GM12878 (cell line): Measurements from ENCODE around the gene STX12. TPM values are rescaled to one million over a fixed set of nuclear protein-coding genes. Genes with fewer than 3 reads are reported as not detected.

Source experiments
- BMI1 ChIP-seq: fragments of 450-650 bp; IDR thresholded peaks from 2 replicates; pipeline ENCODE4 v1.6.1; 2016; ENCODE audit warnings: mild to moderate bottlenecking, moderate library complexity, borderline replicate concordance
- CBFB ChIP-seq: IDR thresholded peaks from 2 replicates; pipeline ENCODE4 v1.6.1; 2016; ENCODE audit warnings: antibody characterized with exemption, low read depth
- EED ChIP-seq: sonication (generic); IDR thresholded peaks from 2 replicates; pipeline ENCODE4 v1.6.1; 2016; ENCODE audit warnings: antibody characterized with exemption, low read depth
- EGR1 ChIP-seq, 2 experiments: IDR thresholded peaks; 1 replicate in 1 of 2; 2 replicates in 1 of 2; pipeline ENCODE4 v1.6.1; 2011 to 2012; ENCODE audit warnings: low read depth in 2 of 2, low read length in 2 of 2, borderline replicate concordance in 1 of 2, mild to moderate bottlenecking in 1 of 2, moderate library complexity in 1 of 2
- EP300 ChIP-seq, 2 experiments: fragments of 150-350 bp in 1 of 2; IDR thresholded peaks; 2 replicates each; pipeline ENCODE4 v1.6.1; 2011 to 2012; ENCODE audit warnings: low read depth in 2 of 2, low read length in 2 of 2, borderline replicate concordance in 1 of 2, improper control_type of control experiment in 1 of 2, inconsistent platforms in 1 of 2; ENCODE audit not compliant: control insufficient read depth in 1 of 2
- FOXM1 ChIP-seq: IDR thresholded peaks from 2 replicates; pipeline ENCODE4 v1.6.1; 2012; ENCODE audit warnings: low read depth, mild to moderate bottlenecking, inconsistent platforms, low read length, moderate library complexity
- GABPA ChIP-seq: IDR thresholded peaks from 2 replicates; pipeline ENCODE4 v1.6.1; 2014; ENCODE audit warnings: antibody characterized with exemption, low read depth, mild to moderate bottlenecking, inconsistent platforms
- IKZF2 ChIP-seq, 2 experiments: fragments of 450-650 bp; IDR thresholded peaks; 2 replicates each; pipeline ENCODE4 v1.6.1; 2017; ENCODE audit warnings: mild to moderate bottlenecking in 2 of 2, moderate library complexity in 2 of 2
- IRF3 ChIP-seq: fragments of 450-650 bp; IDR thresholded peaks from 2 replicates; pipeline ENCODE4 v1.6.1; 2014; ENCODE audit warnings: mild to moderate bottlenecking
- MTA2 ChIP-seq: fragments of 450-650 bp; IDR thresholded peaks from 2 replicates; pipeline ENCODE4 v1.6.1; 2016; ENCODE audit warnings: low read depth, mild to moderate bottlenecking, moderate library complexity
- MYC ChIP-seq: IDR thresholded peaks from 2 replicates; pipeline ENCODE4 v1.6.1; 2011; ENCODE audit warnings: mild to moderate bottlenecking, low read length, moderate library complexity, inconsistent platforms; ENCODE audit not compliant: insufficient read depth, insufficient replicate concordance, insufficient read length, severe bottlenecking
- POLR2AphosphoS5 ChIP-seq: IDR thresholded peaks from 2 replicates; pipeline ENCODE4 v1.6.1; 2011; ENCODE audit warnings: mild to moderate bottlenecking, low read length, inconsistent platforms
- PRDM15 ChIP-seq: fragments of 450-650 bp; formaldehyde crosslinking; IDR thresholded peaks from 2 replicates; pipeline ENCODE4 v1.4.0; 2020; ENCODE audit warnings: mild to moderate bottlenecking, moderate library complexity
- RBBP5 ChIP-seq: fragments of 200-600 bp; sonication (generic); conservative IDR thresholded peaks from 2 replicates; pipeline ENCODE4 v1.6.1; 2016
- SMAD5 ChIP-seq: IDR thresholded peaks from 2 replicates; pipeline ENCODE4 v1.6.1; 2016; ENCODE audit warnings: antibody characterized with exemption, low read depth
- SP1 ChIP-seq: IDR thresholded peaks from one replicate; pipeline ENCODE4 v1.6.1; 2011; ENCODE audit warnings: low read depth, low read length
- STAT1 ChIP-seq: fragments of 450-650 bp; conservative IDR thresholded peaks from 2 replicates; pipeline ENCODE4 v1.6.1; 2014; ENCODE audit warnings: antibody characterized with exemption, mild to moderate bottlenecking
- ZBED1 ChIP-seq: IDR thresholded peaks from 2 replicates; pipeline ENCODE4 v1.6.1; 2016; ENCODE audit warnings: borderline replicate concordance
- ZNF217 ChIP-seq: fragments of 450-650 bp; IDR thresholded peaks from 2 replicates; pipeline ENCODE4 v1.6.1; 2017; ENCODE audit warnings: antibody characterized with exemption, mild to moderate bottlenecking
- ZSCAN29 ChIP-seq: fragments of 450-650 bp; IDR thresholded peaks from 2 replicates; pipeline ENCODE4 v1.6.1; 2017; ENCODE audit warnings: mild to moderate bottlenecking, moderate library complexity
- polyA plus RNA-seq, 11 experiments: library from polyadenylated mRNA; depleted of rRNA in 4 of 11; unstranded in 6 of 11; stranded (reverse) in 5 of 11; fragments of >200 nt; fragmentation: Nextera tagmentation in 4 of 11; fragmentation: Illumina TruSeq in 1 of 11; extraction: Ambion mirVana in 4 of 11; extraction: Trizol in 1 of 11; gene quantifications; 1 replicate in 1 of 11; 2 replicates in 10 of 11; pipeline versions ENCODE4 v1.2.1 to v1.2.3, GENCODE V29; 2011 to 2016; ENCODE audit warnings: inconsistent platforms in 2 of 11, missing spikeins in 2 of 11, low read depth in 1 of 11
- total RNA-seq, 4 experiments: library from RNA; depleted of rRNA in 3 of 4; stranded (reverse); fragments of >200 nt in 3 of 4; fragmentation: Illumina TruSeq in 1 of 4; extraction: Trizol in 1 of 4; gene quantifications; 2 replicates each; pipeline versions ENCODE4 v1.2.1 to v1.2.3, GENCODE V29; 2013 to 2021
- TF ChIP-seq, protein P1 (sequence below): fragments of 450-650 bp; IDR thresholded peaks from 2 replicates; pipeline ENCODE4 v1.6.1; 2016; ENCODE audit warnings: mild to moderate bottlenecking
- TF ChIP-seq, protein P2 (sequence below): IDR thresholded peaks from 2 replicates; pipeline ENCODE4 v1.6.1; 2011; ENCODE audit warnings: low read depth, mild to moderate bottlenecking, low read length, moderate library complexity, borderline replicate concordance; ENCODE audit errors: extremely low read depth

The STX12 gene
- total and polyA plus RNA-seq, 10 of the 15 experiments (the other 5 are each of a cell fraction or from before 2014, with no cell fraction given) = 20.2 to 35.0 (median 28.1) TPM

DNA sequence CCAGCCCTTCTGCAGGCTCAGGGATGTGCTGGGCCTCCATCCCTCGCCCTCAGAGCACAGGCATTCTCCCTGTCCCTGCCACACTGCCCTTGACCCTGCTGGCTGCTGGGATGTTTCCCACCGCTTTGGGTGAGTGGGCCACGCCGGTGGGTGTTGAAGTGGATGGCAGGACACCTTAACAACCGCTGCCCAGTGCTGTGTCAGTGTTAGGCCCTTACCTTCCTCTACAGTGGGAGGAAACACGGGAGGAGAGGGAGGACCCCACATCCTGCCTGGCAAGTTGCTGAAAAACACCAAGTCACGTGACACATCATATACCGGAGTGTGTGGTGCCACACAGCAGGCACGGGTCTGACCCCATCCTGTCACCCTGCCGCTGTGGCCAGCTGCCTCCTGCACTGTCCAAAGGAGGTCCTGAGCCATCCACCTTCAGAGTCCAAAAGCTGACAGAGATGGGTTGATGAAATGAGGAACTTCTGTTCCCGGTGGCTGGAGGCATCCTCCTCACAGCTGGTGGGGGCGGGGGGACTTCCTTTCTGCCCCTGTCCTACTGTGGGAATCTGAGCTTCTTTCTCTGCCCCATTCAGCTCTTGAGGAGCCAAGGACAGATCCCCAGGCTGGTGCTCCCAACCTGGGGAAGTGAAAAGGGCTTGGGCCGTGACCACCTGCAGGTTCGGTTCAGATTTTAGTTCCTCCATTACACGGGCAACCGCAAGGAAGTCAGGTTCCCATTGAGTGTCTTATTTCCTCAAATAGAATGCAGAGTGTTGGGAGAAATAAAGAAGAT lies 96.1 kb downstream of the STX12 start (continued):
- TF ChIP-seq ZBED1 (no peak), EED (no peak; the same call in none of the 2 replicates), ZNF217 (0 out of 2 replicates have a peak, but pooled peaks have one; percentile 21), IRF3 (no peak), PRDM15 (CRISPR knock-in tag) (peak; percentile 72; the same call in 1 of the 2 replicates), MTA2 (peak; percentile 56; the same call in 1 of the 2 replicates), SP1 (no peak), POLR2AphosphoS5 (peak; percentile 42; the same call in 1 of the 2 replicates), SMAD5 (no peak), RBBP5 (no peak), FOXM1 (no peak), STAT1 (no peak), EGR1 (IDR thresholded peaks at IDR 0.05; ENCODE audit: borderline replicate concordance in 1 of 2, low read depth in 2 of 2, low read length in 2 of 2) (0 out of 3 replicates have a peak, but pooled peaks of 1 of the 2 experiments have one; percentile 14), BMI1 (no peak), ZSCAN29 (no peak), GABPA (no peak), MYC (no peak), IKZF2 (IDR thresholded peaks at IDR 0.05) (peak; percentile 88 to 89), CBFB (no peak; the same call in 1 of the 2 replicates), EP300 (IDR thresholded peaks at IDR 0.05; ENCODE audit: borderline replicate concordance in 1 of 2, control insufficient read depth in 1 of 2, low read depth in 2 of 2, low read length in 2 of 2) (no peak)
- TF ChIP-seq, protein P1, sequence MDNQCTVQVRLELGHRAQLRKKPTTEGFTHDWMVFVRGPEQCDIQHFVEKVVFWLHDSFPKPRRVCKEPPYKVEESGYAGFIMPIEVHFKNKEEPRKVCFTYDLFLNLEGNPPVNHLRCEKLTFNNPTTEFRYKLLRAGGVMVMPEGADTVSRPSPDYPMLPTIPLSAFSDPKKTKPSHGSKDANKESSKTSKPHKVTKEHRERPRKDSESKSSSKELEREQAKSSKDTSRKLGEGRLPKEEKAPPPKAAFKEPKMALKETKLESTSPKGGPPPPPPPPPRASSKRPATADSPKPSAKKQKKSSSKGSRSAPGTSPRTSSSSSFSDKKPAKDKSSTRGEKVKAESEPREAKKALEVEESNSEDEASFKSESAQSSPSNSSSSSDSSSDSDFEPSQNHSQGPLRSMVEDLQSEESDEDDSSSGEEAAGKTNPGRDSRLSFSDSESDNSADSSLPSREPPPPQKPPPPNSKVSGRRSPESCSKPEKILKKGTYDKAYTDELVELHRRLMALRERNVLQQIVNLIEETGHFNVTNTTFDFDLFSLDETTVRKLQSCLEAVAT = peak; percentile 22; the same call in 1 of the 2 replicates
- TF ChIP-seq, protein P2, sequence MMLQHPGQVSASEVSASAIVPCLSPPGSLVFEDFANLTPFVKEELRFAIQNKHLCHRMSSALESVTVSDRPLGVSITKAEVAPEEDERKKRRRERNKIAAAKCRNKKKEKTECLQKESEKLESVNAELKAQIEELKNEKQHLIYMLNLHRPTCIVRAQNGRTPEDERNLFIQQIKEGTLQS = 0 out of 2 replicates have a peak, but pooled peaks have one; percentile 37
